Activated CD8-positive, alpha-beta memory T cell treated with anti-CD3 and anti-CD28 coated beads, Interleukin-2, amount 50 U/mL, for 4 hours (primary cell): ENCODE results near the gene FRY.

ENCODE experiments used
- DNase-seq: peaks from one replicate; pipeline ENCODE4 v3.0.0-alpha.2; 2020

Gene FRY

GRCh38 chr13:32017474-32017873 is 14.1 kb upstream of the FRY start:
- DNase-seq: no peak

GRCh38 chr13:32019612-32020233 is 11.9 kb upstream of the FRY start:
- DNase-seq: peak; percentile 20

GRCh38 chr13:32021785-32022184 is 9.8 kb upstream of the FRY start:
- no peak for DNase-seq

GRCh38 chr13:32022311-32022710 is 9.3 kb upstream of the FRY start:
- DNase-seq: no peak

GRCh38 chr13:32023096-32023495 is 8.5 kb upstream of the FRY start:
- no peak for DNase-seq

GRCh38 chr13:32023698-32024097 is 7.9 kb upstream of the FRY start:
- DNase-seq: no peak

- no peak for DNase-seq
Observed at GRCh38 chr13:32024750-32025149, 6.8 kb upstream of the FRY start.

- no peak for DNase-seq
Observed at GRCh38 chr13:32025730-32026129, 5.8 kb upstream of the FRY start.

- DNase-seq: no peak
Observed at GRCh38 chr13:32026623-32027022, 5.0 kb upstream of the FRY start.

GRCh38 chr13:32028711-32029110 is 2.9 kb upstream of the FRY start:
- DNase-seq: no peak

GRCh38 chr13:32029684-32030083 is 1.9 kb upstream of the FRY start:
- DNase-seq: no peak

GRCh38 chr13:32031815-32032370 is 319 bp downstream of the FRY start:
- DNase-seq: no peak

- no peak for DNase-seq
Observed at GRCh38 chr13:32032759-32033158, 1.2 kb downstream of the FRY start.

- DNase-seq: no peak
Observed at GRCh38 chr13:32033744-32034143, 2.2 kb downstream of the FRY start.

GRCh38 chr13:32035716-32036115 is 4.1 kb downstream of the FRY start:
- DNase-seq: no peak

- no peak for DNase-seq
Observed at GRCh38 chr13:32036126-32036695, 4.6 kb downstream of the FRY start.

GRCh38 chr13:32036757-32037156 is 5.2 kb downstream of the FRY start:
- DNase-seq: no peak

GRCh38 chr13:32037471-32037870 is 5.9 kb downstream of the FRY start:
- no peak for DNase-seq

GRCh38 chr13:32038343-32038742 is 6.8 kb downstream of the FRY start:
- DNase-seq: no peak

GRCh38 chr13:32039056-32039455 is 7.5 kb downstream of the FRY start:
- no peak for DNase-seq

GRCh38 chr13:32039528-32039927 is 8.0 kb downstream of the FRY start:
- no peak for DNase-seq

GRCh38 chr13:32040052-32040642 is 8.6 kb downstream of the FRY start:
- DNase-seq: no peak

- DNase-seq: no peak
Observed at GRCh38 chr13:32040689-32041088, 9.1 kb downstream of the FRY start.

- DNase-seq: no peak
Observed at GRCh38 chr13:32041429-32041828, 9.9 kb downstream of the FRY start.

- no peak for DNase-seq
Observed at GRCh38 chr13:32042551-32042950, 11.0 kb downstream of the FRY start.
